ENCODE measurements around the gene CTSZ. TPM values are rescaled to one million over a fixed set of nuclear protein-coding genes. Genes with fewer than 3 reads are reported as not detected.

CTSZ gene
- total and polyA plus RNA-seq, 2 experiments from 2014 or later = 13.5 to 391 TPM

DNA sequence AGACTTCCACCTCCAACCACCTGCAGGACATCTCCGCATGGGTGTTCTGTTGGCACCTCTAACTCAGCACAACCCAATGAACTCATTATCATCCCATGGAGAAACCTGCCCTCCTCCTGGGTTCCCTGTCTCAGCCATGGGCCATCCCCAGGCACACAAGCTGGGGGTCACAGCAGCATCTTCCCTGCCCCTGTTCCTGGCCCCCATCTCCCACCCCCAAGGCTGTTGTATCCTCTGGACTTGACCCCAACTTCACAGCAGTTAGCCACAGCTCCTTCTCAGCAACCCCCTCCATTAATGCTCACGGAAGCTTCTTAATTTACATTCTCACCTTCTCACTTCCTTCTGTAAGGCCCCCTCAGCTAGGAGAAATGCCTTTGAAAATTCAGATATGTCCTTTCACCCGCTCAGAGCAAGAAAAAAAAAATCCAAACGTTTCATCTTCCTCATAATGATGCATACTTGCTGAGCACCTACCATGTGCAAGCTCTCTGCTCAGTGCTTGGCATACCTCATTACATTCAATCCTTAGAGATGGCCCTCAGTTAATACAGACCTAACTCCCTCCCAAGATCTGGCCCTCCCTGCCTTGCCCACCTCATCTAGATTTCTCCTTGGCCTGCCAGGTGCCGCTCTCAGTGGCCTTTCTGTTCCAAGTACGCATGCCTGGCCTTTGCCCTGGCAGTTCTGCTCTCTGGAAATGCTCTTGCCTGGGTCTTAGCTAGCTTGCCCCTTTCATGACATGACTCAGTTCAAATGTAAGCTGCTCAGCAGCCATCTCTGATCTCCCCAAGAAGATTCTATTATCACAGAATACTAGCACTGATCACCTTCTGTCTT, 28.5 kb downstream of the CTSZ start:
- no peak for TF ChIP-seq EZH2 (IDR thresholded peaks at IDR 0.05; ENCODE audit: insufficient read depth, poor library complexity, severe bottlenecking)
- no peak for TF ChIP-seq EZH2phosphoT487 (IDR thresholded peaks at IDR 0.05; ENCODE audit: insufficient read depth, low read depth)

DNA sequence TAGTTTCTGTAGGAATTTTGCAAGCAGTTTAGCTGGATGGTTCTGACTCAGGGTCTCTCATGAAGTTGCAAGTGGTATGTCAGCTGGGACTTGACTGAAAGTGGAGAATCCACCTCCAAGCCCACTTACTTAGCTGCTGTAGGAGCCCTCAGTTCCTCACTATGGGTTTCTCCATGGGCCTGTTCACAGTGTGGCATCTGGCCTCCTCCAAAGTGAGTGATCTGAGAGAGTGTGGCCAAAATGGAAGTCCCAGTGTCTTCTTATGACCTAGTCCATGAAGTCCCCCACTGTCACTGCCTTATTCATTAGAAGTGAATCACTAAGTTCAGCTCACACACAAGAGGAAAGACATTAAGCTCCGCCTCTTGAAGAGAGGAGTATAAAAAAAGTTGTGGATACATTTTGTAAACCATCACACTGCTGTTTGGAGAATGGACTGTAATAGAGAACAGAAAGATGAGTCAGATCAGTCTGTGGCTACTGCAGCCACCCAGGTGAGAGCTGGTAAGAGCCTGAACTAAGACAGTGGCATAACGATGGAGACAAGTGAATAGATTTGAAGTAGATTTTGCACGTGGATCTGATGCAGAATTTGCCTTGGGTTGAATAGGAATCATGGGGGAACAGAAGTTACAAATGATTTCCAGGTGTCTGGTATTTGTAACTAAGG, 30.9 kb downstream of the CTSZ start:
- WGBS, 2 experiments (ENCODE audit: low coverage in 1 of 2, low lambda C conversion rate in 2 of 2, missing lambda C conversion rate in 2 of 2) = 63 to 64% methylated on average over 3 of the region's 3 CpGs
- H4K20me1 ChIP-seq (ENCODE audit: insufficient read depth) = no peaks in the 10 kb centered on the region
- no peaks in the 10 kb centered on the region for H3K36me3 ChIP-seq (ENCODE audit: low read depth)
- no peak overlapping the region for H3K9ac ChIP-seq
- no peak for TF ChIP-seq EZH2phosphoT487 (IDR thresholded peaks at IDR 0.05; ENCODE audit: insufficient read depth, low read depth)
- TF ChIP-seq EZH2 (IDR thresholded peaks at IDR 0.05; ENCODE audit: insufficient read depth, poor library complexity, severe bottlenecking) = no peak
- H3K9me3 ChIP-seq (ENCODE audit: low read depth) = no peaks in the 10 kb centered on the region
- H2AFZ ChIP-seq = no peak overlapping the region
- H3K4me2 ChIP-seq (ENCODE audit: unreplicated experiment) = no peak overlapping the region
- no peaks in the 10 kb centered on the region for H3K4me1 ChIP-seq (ENCODE audit: insufficient read depth)
- in situ Hi-C loops (cut with MboI) = no loop called here
- DNase-seq = no peak
- H3K27me3 ChIP-seq (replicated peaks; ENCODE audit: insufficient read depth) = no peaks in the 10 kb centered on the region
- no peak overlapping the region for H3K4me3 ChIP-seq
- no peaks in the 10 kb centered on the region for H3K79me2 ChIP-seq (ENCODE audit: insufficient read depth)
- no peaks in the 10 kb centered on the region for H3F3A ChIP-seq (ENCODE audit: insufficient read depth)
- H3K27ac ChIP-seq = no peak overlapping the region
- H3K9me2 ChIP-seq (ENCODE audit: insufficient read depth) = no peaks in the 10 kb centered on the region

More for the DNA sequence above, 28.5 kb downstream of the CTSZ start:
- DNase-seq = no peak
- peaks cover 6% of the 10 kb centered on the region for H3K4me1 ChIP-seq (ENCODE audit: insufficient read depth)
- no peak overlapping the region for H3K4me2 ChIP-seq (ENCODE audit: unreplicated experiment)
- no peak overlapping the region for H2AFZ ChIP-seq
- WGBS, 2 experiments (ENCODE audit: low coverage in 1 of 2, low lambda C conversion rate in 2 of 2, missing lambda C conversion rate in 2 of 2) = 50 to 55% methylated on average over 6 of the region's 6 CpGs
- H3K9me2 ChIP-seq (ENCODE audit: insufficient read depth) = no peaks in the 10 kb centered on the region
- H3K4me3 ChIP-seq = no peak overlapping the region
- no peak overlapping the region for H3K27ac ChIP-seq
- H3K79me2 ChIP-seq (ENCODE audit: insufficient read depth) = peaks cover 22% of the 10 kb centered on the region
- H3F3A ChIP-seq (ENCODE audit: insufficient read depth) = no peaks in the 10 kb centered on the region
- no peaks in the 10 kb centered on the region for H3K9me3 ChIP-seq (ENCODE audit: low read depth)
- H3K36me3 ChIP-seq (ENCODE audit: low read depth) = no peaks in the 10 kb centered on the region
- no peaks in the 10 kb centered on the region; the same call in 1 of the 2 replicates for H4K20me1 ChIP-seq (ENCODE audit: insufficient read depth)
- in situ Hi-C loops (cut with MboI) = no loop called here
- no peak overlapping the region for H3K9ac ChIP-seq
- no peaks in the 10 kb centered on the region for H3K27me3 ChIP-seq (replicated peaks; ENCODE audit: insufficient read depth)

DNA sequence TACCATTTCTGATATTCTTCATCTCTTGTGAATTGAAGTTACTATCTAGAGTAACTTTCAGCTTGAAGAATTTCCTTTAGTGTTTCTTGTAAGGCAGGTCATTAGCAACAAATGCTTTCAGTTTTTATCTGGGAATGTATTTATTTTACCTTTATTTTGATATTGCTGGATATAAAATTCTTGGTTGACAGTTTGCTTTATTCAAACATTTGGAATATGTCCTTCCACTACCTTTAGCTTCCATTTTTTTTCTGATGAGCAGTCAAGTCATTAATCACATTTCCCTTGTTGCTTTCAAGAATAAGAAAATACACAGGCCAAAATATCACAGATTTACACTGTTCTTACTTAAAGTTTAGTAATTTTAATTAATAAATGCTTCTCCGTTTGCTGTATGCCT, 31.7 kb downstream of the CTSZ start:
- in situ Hi-C loops (cut with MboI) = no loop called here
- Histone ChIP-seq H3K4me2 (ENCODE audit: unreplicated experiment) (no peak overlapping the region), H3K9me3 (ENCODE audit: low read depth) (no peaks in the 10 kb centered on the region), H3F3A (ENCODE audit: insufficient read depth) (no peaks in the 10 kb centered on the region), H4K20me1 (ENCODE audit: insufficient read depth) (no peaks in the 10 kb centered on the region), H3K27ac (no peak overlapping the region), H3K79me2 (ENCODE audit: insufficient read depth) (no peaks in the 10 kb centered on the region), H3K27me3 (replicated peaks; ENCODE audit: insufficient read depth) (no peaks in the 10 kb centered on the region), H3K36me3 (ENCODE audit: low read depth) (no peaks in the 10 kb centered on the region), H2AFZ (no peak overlapping the region), H3K9ac (no peak overlapping the region), H3K4me1 (ENCODE audit: insufficient read depth) (no peaks in the 10 kb centered on the region), H3K4me3 (no peak overlapping the region), H3K9me2 (ENCODE audit: insufficient read depth) (no peaks in the 10 kb centered on the region)
- TF ChIP-seq EZH2 (IDR thresholded peaks at IDR 0.05; ENCODE audit: insufficient read depth, poor library complexity, severe bottlenecking) (no peak), EZH2phosphoT487 (IDR thresholded peaks at IDR 0.05; ENCODE audit: insufficient read depth, low read depth) (no peak)
- no peak for DNase-seq
- WGBS, 2 experiments (ENCODE audit: low coverage in 1 of 2, low lambda C conversion rate in 2 of 2, missing lambda C conversion rate in 2 of 2) = 61 to 68% methylated on average over 1 of the region's 1 CpG

DNA sequence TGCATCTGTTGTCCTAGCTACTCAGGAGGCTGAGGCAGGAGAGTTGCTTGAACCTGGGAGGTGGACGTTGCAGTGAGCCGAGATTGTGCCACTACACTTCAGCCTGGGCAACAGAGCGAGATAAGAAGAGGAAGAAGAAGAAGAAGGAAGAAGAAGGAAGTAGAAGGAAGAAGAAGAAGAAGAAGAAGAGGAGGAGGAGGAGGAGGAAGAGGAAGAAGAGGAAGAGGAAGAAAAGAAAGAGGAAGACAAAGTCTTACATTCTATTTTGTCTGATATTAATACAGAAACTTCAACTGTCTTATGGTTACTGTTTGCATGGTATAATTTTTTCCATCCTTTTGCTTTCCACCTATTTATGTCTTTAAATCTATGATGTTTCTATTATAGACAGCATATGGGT, 33.2 kb downstream of the CTSZ start:
- 60 to 63% methylated on average over 3 of the region's 3 CpGs for WGBS, 2 experiments (ENCODE audit: low coverage in 1 of 2, low lambda C conversion rate in 2 of 2, missing lambda C conversion rate in 2 of 2)
- DNase-seq = no peak

More for the DNA sequence above, 33.2 kb downstream of the CTSZ start:
- in situ Hi-C loops (cut with MboI) = no loop called here
- no peaks in the 10 kb centered on the region for H3K79me2 ChIP-seq (ENCODE audit: insufficient read depth)
- no peaks in the 10 kb centered on the region for H4K20me1 ChIP-seq (ENCODE audit: insufficient read depth)
- no peaks in the 10 kb centered on the region for H3F3A ChIP-seq (ENCODE audit: insufficient read depth)
- no peak overlapping the region for H3K4me2 ChIP-seq (ENCODE audit: unreplicated experiment)
- TF ChIP-seq EZH2phosphoT487 (IDR thresholded peaks at IDR 0.05; ENCODE audit: insufficient read depth, low read depth) = no peak
- TF ChIP-seq EZH2 (IDR thresholded peaks at IDR 0.05; ENCODE audit: insufficient read depth, poor library complexity, severe bottlenecking) = no peak
- H3K36me3 ChIP-seq (ENCODE audit: low read depth) = no peaks in the 10 kb centered on the region
- 0 out of 2 replicates have a peak, but pooled peaks cover 6% of the 10 kb centered on the region for H3K27me3 ChIP-seq (replicated peaks; ENCODE audit: insufficient read depth)
- H2AFZ ChIP-seq = no peak overlapping the region
- H3K4me3 ChIP-seq = no peak overlapping the region
- H3K9me2 ChIP-seq (ENCODE audit: insufficient read depth) = no peaks in the 10 kb centered on the region
- no peaks in the 10 kb centered on the region for H3K4me1 ChIP-seq (ENCODE audit: insufficient read depth)
- H3K9me3 ChIP-seq (ENCODE audit: low read depth) = no peaks in the 10 kb centered on the region
- H3K27ac ChIP-seq = no peak overlapping the region
- H3K9ac ChIP-seq = no peak overlapping the region
